OCI-LY7 (cell line): ENCODE measurements around the gene APIP. TPM values are rescaled to one million over a fixed set of nuclear protein-coding genes. Genes with fewer than 3 reads are reported as not detected.

Experiments
- BruUV-seq: library from RNA; stranded (reverse); fragments of 400-500 nt; replicated peaks from 2 replicates; lab custom pipeline; 2021; lab: Mats Ljungman, UMichigan
- CTCF ChIA-PET: fragments of 300-600 bp; sonication (Branson Sonifier 250); formaldehyde crosslinking; loops from one replicate; lab custom pipeline; 2022; ENCODE audit warnings: antibody characterized with exemption; ENCODE audit not compliant: unreplicated experiment; lab: Charles Lee
- POLR2A ChIA-PET: fragments of 300-600 bp; sonication (Branson Sonifier 250); formaldehyde crosslinking; loops from one replicate; lab custom pipeline; 2022; ENCODE audit warnings: antibody characterized with exemption; lab: Charles Lee
- DNase-seq: peaks from one replicate; pipeline ENCODE4 v3.0.0-alpha.2; 2015; ENCODE audit warnings: low spot score
- H2AFZ ChIP-seq: fragments of 200-600 bp; sonication (generic), shearing (Covaris generic); 2 replicates; pipeline ENCODE4 v1.6.1; 2014; ENCODE audit warnings: mild to moderate bottlenecking, antibody characterized with exemption, low read length, moderate library complexity
- H3K27ac ChIP-seq: fragments of 200-600 bp; sonication (generic); 2 replicates; pipeline ENCODE4 v1.5.1; 2014; ENCODE audit warnings: mixed run types, low read depth, mild to moderate bottlenecking, moderate library complexity, low read length, inconsistent platforms; ENCODE audit not compliant: poor library complexity, severe bottlenecking
- H3K36me3 ChIP-seq: fragments of 200-600 bp; sonication (generic); 2 replicates; pipeline ENCODE4 v1.6.1; 2014; ENCODE audit warnings: mild to moderate bottlenecking, antibody characterized with exemption, low read length, moderate library complexity, mixed read lengths; ENCODE audit not compliant: insufficient read depth
- H3K4me1 ChIP-seq: fragments of 200-600 bp; sonication (generic); 2 replicates; pipeline ENCODE4 v1.5.1; 2014; ENCODE audit warnings: mild to moderate bottlenecking, low read length; ENCODE audit not compliant: insufficient read depth, poor library complexity, severe bottlenecking
- H3K4me2 ChIP-seq: fragments of 200-600 bp; sonication (generic); 2 replicates; pipeline ENCODE4 v1.6.1; 2014; ENCODE audit warnings: mild to moderate bottlenecking, low read length
- H3K4me3 ChIP-seq: fragments of 200-600 bp; sonication (generic); 2 replicates; pipeline ENCODE4 v1.5.1; 2014; ENCODE audit warnings: mild to moderate bottlenecking, low read depth, low read length; ENCODE audit not compliant: poor library complexity, severe bottlenecking
- H3K79me2 ChIP-seq: fragments of 200-600 bp; sonication (generic); 2 replicates; pipeline ENCODE4 v1.6.1; 2016; ENCODE audit warnings: low read depth, mild to moderate bottlenecking, low read length, moderate library complexity, mixed read lengths; ENCODE audit not compliant: insufficient read depth
- H3K9me2 ChIP-seq: fragments of 200-600 bp; sonication (generic); 2 replicates; pipeline ENCODE4 v1.6.1; 2016; ENCODE audit warnings: mild to moderate bottlenecking, low read length, mixed read lengths; ENCODE audit not compliant: insufficient read depth
- H3K9me3 ChIP-seq: fragments of 200-600 bp; sonication (generic); 2 replicates; pipeline ENCODE4 v1.6.1; 2014; ENCODE audit warnings: mild to moderate bottlenecking, mixed run types, low read length, mixed read lengths
- H4K20me1 ChIP-seq: fragments of 200-600 bp; sonication (generic); 2 replicates; pipeline ENCODE4 v1.6.1; 2014; ENCODE audit warnings: mild to moderate bottlenecking, antibody characterized with exemption, low read length, moderate library complexity, mixed read lengths; ENCODE audit not compliant: insufficient read depth
- CTCF ChIP-seq: fragments of 200-600 bp; sonication (generic); conservative IDR thresholded peaks from 2 replicates; pipeline ENCODE4 v1.5.1; 2014; ENCODE audit warnings: mild to moderate bottlenecking, antibody characterized with exemption, low read length, moderate library complexity, mixed read lengths
- EZH2phosphoT487 ChIP-seq: fragments of 200-600 bp; sonication (generic); IDR thresholded peaks from 2 replicates; pipeline ENCODE4 v1.6.1; 2018; ENCODE audit warnings: low read depth, borderline replicate concordance, mild to moderate bottlenecking, mixed run types, antibody characterized with exemption, low read length, moderate library complexity, mixed read lengths
- intact Hi-C: fragments of 100-400 bp; cut with micrococcal nuclease; formaldehyde crosslinking; loops from one replicate; pipeline ENCODE4 v1.10.0; 2022; ENCODE audit not compliant: unreplicated experiment
- total RNA-seq, 2 experiments: library from RNA; depleted of rRNA in 1 of 2; stranded (reverse); fragments of >200 nt in 1 of 2; shearing (Covaris generic) in 1 of 2; gene quantifications; 2 replicates each; pipeline ENCODE4 v1.2.3, GENCODE V29; 2014 to 2022

APIP gene
- total RNA-seq, 2 experiments from 2014 or later: 40.7 to 66.2 TPM

- CTCF ChIA-PET: no interaction called here
- Histone ChIP-seq H3K9me2 (no peaks in the 10 kb centered on the region), H3K36me3 (no peaks in the 10 kb centered on the region), H3K4me3 (no peak overlapping the region), H3K27ac (no peak overlapping the region), H3K4me2 (no peak overlapping the region), H3K79me2 (no peaks in the 10 kb centered on the region), H4K20me1 (no peaks in the 10 kb centered on the region), H2AFZ (no peak overlapping the region), H3K4me1 (no peaks in the 10 kb centered on the region), H3K9me3 (no peaks in the 10 kb centered on the region)
- TF ChIP-seq CTCF (no peak), EZH2phosphoT487 (no peak)
- DNase-seq: no peak
- POLR2A ChIA-PET: no interaction called here
- BruUV-seq: no TSS peak
- intact Hi-C loops: no loop called here
Observed at GRCh38 chr11:34851916-34852315, 64.3 kb downstream of the APIP start.

- H3K4me3 ChIP-seq: no peak overlapping the region
- H3K9me2 ChIP-seq: no peaks in the 10 kb centered on the region
- H3K9me3 ChIP-seq: no peaks in the 10 kb centered on the region
- no peak overlapping the region for H2AFZ ChIP-seq
- no peak overlapping the region for H3K27ac ChIP-seq
- no peaks in the 10 kb centered on the region for H4K20me1 ChIP-seq
- TF ChIP-seq EZH2phosphoT487: no peak
- TF ChIP-seq CTCF: no peak
- ChIA-PET POLR2A (no interaction called here), CTCF (no interaction called here)
- no peak overlapping the region for H3K4me2 ChIP-seq
- no peak for DNase-seq
- intact Hi-C loops: no loop called here
- no TSS peak for BruUV-seq
- H3K36me3 ChIP-seq: no peaks in the 10 kb centered on the region
- H3K4me1 ChIP-seq: no peaks in the 10 kb centered on the region
- no peaks in the 10 kb centered on the region for H3K79me2 ChIP-seq
Observed at GRCh38 chr11:34850334-34850733, 65.8 kb downstream of the APIP start.

- Histone ChIP-seq H3K4me1 (no peaks in the 10 kb centered on the region), H4K20me1 (no peaks in the 10 kb centered on the region), H3K4me2 (no peak overlapping the region), H3K4me3 (no peak overlapping the region), H2AFZ (no peak overlapping the region), H3K27ac (no peak overlapping the region), H3K9me2 (no peaks in the 10 kb centered on the region), H3K79me2 (no peaks in the 10 kb centered on the region), H3K36me3 (no peaks in the 10 kb centered on the region), H3K9me3 (no peaks in the 10 kb centered on the region)
- no TSS peak for BruUV-seq
- CTCF ChIA-PET: no interaction called here
- intact Hi-C loops: no loop called here
- TF ChIP-seq EZH2phosphoT487: no peak
- TF ChIP-seq CTCF: no peak
- POLR2A ChIA-PET: no interaction called here
- DNase-seq: no peak
Observed at GRCh38 chr11:34846467-34846866, 69.7 kb downstream of the APIP start.
